ENCODE results near the gene INPP5A. TPM values are rescaled to one million over a fixed set of nuclear protein-coding genes. Genes with fewer than 3 reads are reported as not detected.

INPP5A gene
- total and polyA plus RNA-seq, 2 of the 13 experiments (the other 11 are each of a cell fraction or from before 2014, with no cell fraction given) = 17.5 to 37.9 TPM

GRCh38 chr10:132606031-132606491, 68.5 kb downstream of the INPP5A start:
- Histone ChIP-seq H3K4me2 (ENCODE audit: low read depth, low read length) (no peak overlapping the region), H3K9ac (ENCODE audit: insufficient read depth, low read depth, low read length) (no peak overlapping the region), H3K27me3 (ENCODE audit: control insufficient read depth in 1 of 2, insufficient read depth in 2 of 2, low read length in 2 of 2) (no peaks in the 10 kb centered on the region), H3K4me3 (replicated peaks in 1 of 3; ENCODE audit: insufficient read depth in 1 of 3, low read depth in 2 of 3, low read length in 3 of 3) (no peak overlapping the region), H3K36me3 (replicated peaks in 1 of 2; ENCODE audit: control insufficient read depth in 1 of 2, insufficient read depth in 2 of 2, low read length in 2 of 2) (no peaks in the 10 kb centered on the region), H3K4me1 (ENCODE audit: insufficient read depth, low read length) (0 out of 2 replicates have a peak, but pooled peaks cover 6% of the 10 kb centered on the region), H4K20me1 (ENCODE audit: insufficient read depth, low read length) (no peaks in the 10 kb centered on the region; the same call in 1 of the 2 replicates), H3K27ac (ENCODE audit: extremely low read length, insufficient read depth, low read length) (no peak overlapping the region), H3K9me3 (ENCODE audit: low read length) (peaks cover 12% of the 10 kb centered on the region; the same call in 1 of the 2 replicates), H2AFZ (ENCODE audit: low read length) (no peak overlapping the region), H3K79me2 (ENCODE audit: insufficient read depth, low read length) (peaks cover 12% of the 10 kb centered on the region)
- in situ Hi-C loops (cut with HindIII; ENCODE audit: extremely low pct_ligation_motif_present, low pct_unique_long_range_greater_than_20kb) = no loop called here
- CTCF ChIA-PET (ENCODE audit: low intra/inter-chr PET ratio, low total read pairs) = no interaction called here
- DNase-seq (ENCODE audit: low spot score) (no peak), FAIRE-seq (no peak), ATAC-seq (no peak)
- TF ChIP-seq THYN1 (CRISPR knock-in tag; IDR thresholded peaks at IDR 0.05; ENCODE audit: borderline replicate concordance, low read depth) = no peak
- no TSS peak for BruUV-seq (replicated peaks)
- POLR2A ChIA-PET = no interaction called here
- intact Hi-C loops (cut with micrococcal nuclease; ENCODE audit: unreplicated experiment) = no loop called here
- WGBS (ENCODE audit: low lambda C conversion rate) = 97% methylated on average over 10 of the region's 28 CpGs

GRCh38 chr10:132606536-132607316, 69.1 kb downstream of the INPP5A start:
- ChIA-PET POLR2A (no interaction called here), CTCF (ENCODE audit: low intra/inter-chr PET ratio, low total read pairs) (no interaction called here)
- BruUV-seq (replicated peaks) = no TSS peak
- no peak overlapping the region for H3K27ac ChIP-seq (ENCODE audit: extremely low read length, insufficient read depth, low read length)
- 93% methylated on average over 39 of the region's 40 CpGs for WGBS (ENCODE audit: low lambda C conversion rate)
- no peak for FAIRE-seq
- no peak overlapping the region for H3K4me3 ChIP-seq (replicated peaks in 1 of 3; ENCODE audit: insufficient read depth in 1 of 3, low read depth in 2 of 3, low read length in 3 of 3)
- H3K9ac ChIP-seq (ENCODE audit: insufficient read depth, low read depth, low read length) = no peak overlapping the region
- DNase-seq (ENCODE audit: low spot score) = peak; percentile 7
- no peaks in the 10 kb centered on the region for H3K27me3 ChIP-seq (ENCODE audit: control insufficient read depth in 1 of 2, insufficient read depth in 2 of 2, low read length in 2 of 2)
- intact Hi-C loops (cut with micrococcal nuclease; ENCODE audit: unreplicated experiment) (no loop called here), in situ Hi-C loops (cut with HindIII; ENCODE audit: extremely low pct_ligation_motif_present, low pct_unique_long_range_greater_than_20kb) (no loop called here)
- ATAC-seq = peak; percentile 28; the same call in 2 of the 3 replicates
- H3K9me3 ChIP-seq (ENCODE audit: low read length) = peaks cover 9% of the 10 kb centered on the region; the same call in 1 of the 2 replicates
- TF ChIP-seq ZNF331 (CRISPR knock-in tag; IDR thresholded peaks at IDR 0.05) = peak; percentile 85; the same call in 1 of the 2 replicates
- no peak for TF ChIP-seq GRHL1 (CRISPR knock-in tag; conservative IDR thresholded peaks at IDR 0.05)
- peak; percentile 86 for TF ChIP-seq ZBTB33 (CRISPR knock-in tag; IDR thresholded peaks at IDR 0.05)
- peak; percentile 39; the same call in 1 of the 2 replicates for TF ChIP-seq ZBTB38 (CRISPR knock-in tag; IDR thresholded peaks at IDR 0.05)
- TF ChIP-seq ZMYM4 (CRISPR knock-in tag; IDR thresholded peaks at IDR 0.05) = 0 out of 2 replicates have a peak, but pooled peaks have one; percentile 19
- H4K20me1 ChIP-seq (ENCODE audit: insufficient read depth, low read length) = no peaks in the 10 kb centered on the region; the same call in 1 of the 2 replicates
- H3K4me1 ChIP-seq (ENCODE audit: insufficient read depth, low read length) = 0 out of 2 replicates have a peak, but pooled peaks cover 6% of the 10 kb centered on the region
- H2AFZ ChIP-seq (ENCODE audit: low read length) = no peak overlapping the region
- H3K36me3 ChIP-seq (replicated peaks in 1 of 2; ENCODE audit: control insufficient read depth in 1 of 2, insufficient read depth in 2 of 2, low read length in 2 of 2) = no peaks in the 10 kb centered on the region
- H3K4me2 ChIP-seq (ENCODE audit: low read depth, low read length) = no peak overlapping the region
- H3K79me2 ChIP-seq (ENCODE audit: insufficient read depth, low read length) = peaks cover 8% of the 10 kb centered on the region

All from HepG2 (cell line).